ENCODE measurements around the gene ULBP3.

The ULBP3 gene

DNA sequence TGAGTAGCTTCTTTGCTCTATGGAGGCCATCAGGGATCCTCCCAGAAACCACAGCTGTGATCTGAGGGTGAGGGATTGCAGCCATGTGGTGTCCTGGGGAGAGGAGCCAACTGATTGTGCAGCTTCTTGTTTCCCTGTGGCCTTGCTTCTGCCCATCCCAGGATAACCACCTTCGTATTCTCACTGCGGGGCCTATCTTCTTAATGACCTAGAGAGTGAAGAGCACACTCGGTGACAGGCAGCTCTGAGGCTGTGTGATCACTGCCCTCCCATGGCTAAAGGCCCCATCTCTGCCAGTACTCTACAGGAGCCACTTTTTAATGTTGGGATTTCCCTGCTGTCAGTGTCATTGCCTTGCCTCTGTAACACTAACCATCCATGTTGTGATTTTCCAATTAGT lies 38.3 kb downstream of the ULBP3 start:
- H3K4me3 ChIP-seq (ENCODE audit: low read depth, low read length), result no peak overlapping the region
- no peaks in the 10 kb centered on the region for H3K9me3 ChIP-seq (ENCODE audit: severe bottlenecking)
- peaks cover 85% of the 10 kb centered on the region for H3K27me3 ChIP-seq (ENCODE audit: insufficient read depth, low read depth, severe bottlenecking)
- H3K36me3 ChIP-seq, result no peaks in the 10 kb centered on the region
- no peak overlapping the region for H3K27ac ChIP-seq
- TF ChIP-seq, protein P1, sequence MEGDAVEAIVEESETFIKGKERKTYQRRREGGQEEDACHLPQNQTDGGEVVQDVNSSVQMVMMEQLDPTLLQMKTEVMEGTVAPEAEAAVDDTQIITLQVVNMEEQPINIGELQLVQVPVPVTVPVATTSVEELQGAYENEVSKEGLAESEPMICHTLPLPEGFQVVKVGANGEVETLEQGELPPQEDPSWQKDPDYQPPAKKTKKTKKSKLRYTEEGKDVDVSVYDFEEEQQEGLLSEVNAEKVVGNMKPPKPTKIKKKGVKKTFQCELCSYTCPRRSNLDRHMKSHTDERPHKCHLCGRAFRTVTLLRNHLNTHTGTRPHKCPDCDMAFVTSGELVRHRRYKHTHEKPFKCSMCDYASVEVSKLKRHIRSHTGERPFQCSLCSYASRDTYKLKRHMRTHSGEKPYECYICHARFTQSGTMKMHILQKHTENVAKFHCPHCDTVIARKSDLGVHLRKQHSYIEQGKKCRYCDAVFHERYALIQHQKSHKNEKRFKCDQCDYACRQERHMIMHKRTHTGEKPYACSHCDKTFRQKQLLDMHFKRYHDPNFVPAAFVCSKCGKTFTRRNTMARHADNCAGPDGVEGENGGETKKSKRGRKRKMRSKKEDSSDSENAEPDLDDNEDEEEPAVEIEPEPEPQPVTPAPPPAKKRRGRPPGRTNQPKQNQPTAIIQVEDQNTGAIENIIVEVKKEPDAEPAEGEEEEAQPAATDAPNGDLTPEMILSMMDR (IDR thresholded peaks at IDR 0.05; ENCODE audit: low read depth, low read length), result no peak
- DNase-seq, result no peak

DNA sequence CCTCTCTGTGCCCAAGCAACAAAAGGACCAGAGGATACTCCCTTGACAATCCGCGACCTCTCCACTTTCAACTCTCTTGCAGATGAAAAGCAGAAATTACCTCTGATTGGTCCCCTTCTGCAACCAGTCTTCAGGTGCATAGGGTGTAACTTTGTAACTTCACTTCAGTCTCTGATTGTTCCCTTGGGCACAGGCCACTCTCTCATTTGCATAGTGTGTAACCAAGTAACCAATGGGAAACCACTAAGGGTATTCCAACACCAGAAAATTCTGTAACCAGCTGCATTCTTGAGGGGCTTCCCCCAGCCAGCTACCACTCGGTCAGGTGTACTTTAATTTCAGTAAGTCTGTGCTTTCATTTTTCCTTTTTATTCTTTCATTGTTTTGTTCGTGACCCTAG lies 39.2 kb downstream of the ULBP3 start:
- no peak overlapping the region for H3K27ac ChIP-seq

DNA sequence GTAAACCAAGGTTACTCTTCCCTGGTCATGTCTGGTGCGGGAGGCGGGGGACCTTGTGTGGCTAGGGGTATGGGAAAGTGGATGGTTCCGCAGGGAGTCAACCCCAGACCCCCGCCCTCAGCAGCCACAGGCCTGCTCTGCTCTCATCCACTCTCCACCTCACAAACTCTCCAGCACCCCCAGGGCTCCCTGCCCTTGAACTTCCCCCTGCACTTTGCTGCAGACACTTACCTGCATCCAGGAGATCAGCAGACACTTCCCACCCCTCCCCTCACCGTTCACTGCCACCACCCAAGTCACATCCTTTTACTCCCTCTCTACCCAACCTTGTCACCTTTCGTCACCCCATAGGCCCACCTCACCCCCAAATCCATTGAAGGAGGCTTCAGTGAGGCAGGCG lies 39.6 kb downstream of the ULBP3 start:
- Histone ChIP-seq H3K9me3 (ENCODE audit: severe bottlenecking) (no peaks in the 10 kb centered on the region), H3K4me3 (ENCODE audit: low read depth, low read length) (no peak overlapping the region), H3K27ac (no peak overlapping the region), H3K36me3 (no peaks in the 10 kb centered on the region), H3K27me3 (ENCODE audit: insufficient read depth, low read depth, severe bottlenecking) (peaks cover 86% of the 10 kb centered on the region)
- TF ChIP-seq, protein P1 (IDR thresholded peaks at IDR 0.05; ENCODE audit: low read depth, low read length), result no peak
- DNase-seq, result no peak

More for the DNA sequence above, 39.2 kb downstream of the ULBP3 start:
- TF ChIP-seq, protein P1 (IDR thresholded peaks at IDR 0.05; ENCODE audit: low read depth, low read length), result no peak
- Histone ChIP-seq H3K36me3 (no peaks in the 10 kb centered on the region), H3K9me3 (ENCODE audit: severe bottlenecking) (no peaks in the 10 kb centered on the region), H3K27me3 (ENCODE audit: insufficient read depth, low read depth, severe bottlenecking) (peaks cover 85% of the 10 kb centered on the region), H3K4me3 (ENCODE audit: low read depth, low read length) (no peak overlapping the region)
- no peak for DNase-seq

DNA sequence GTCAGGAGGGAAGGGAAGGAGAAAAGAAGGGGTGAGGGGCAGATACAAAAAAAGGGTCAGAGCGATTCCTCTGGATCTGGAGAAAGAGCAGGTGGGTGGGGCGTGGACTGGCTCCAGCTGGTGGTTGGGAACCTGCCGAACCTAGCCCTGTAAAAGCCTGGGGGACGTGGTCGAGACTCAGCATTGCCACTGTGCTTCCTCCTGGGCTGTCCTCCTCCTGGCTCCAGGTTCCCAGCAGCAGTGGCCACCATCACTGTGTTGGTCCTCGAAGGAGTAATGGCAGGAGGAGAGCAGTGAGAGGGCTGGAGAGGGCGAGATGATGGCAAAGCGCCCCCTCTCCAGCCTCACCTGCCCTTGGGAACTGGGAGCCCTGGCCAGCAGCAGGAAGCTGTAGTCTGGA lies 40.1 kb downstream of the ULBP3 start:
- Histone ChIP-seq H3K27me3 (ENCODE audit: insufficient read depth, low read depth, severe bottlenecking) (peaks cover 86% of the 10 kb centered on the region), H3K36me3 (no peaks in the 10 kb centered on the region)
- no peak for DNase-seq

DNA sequence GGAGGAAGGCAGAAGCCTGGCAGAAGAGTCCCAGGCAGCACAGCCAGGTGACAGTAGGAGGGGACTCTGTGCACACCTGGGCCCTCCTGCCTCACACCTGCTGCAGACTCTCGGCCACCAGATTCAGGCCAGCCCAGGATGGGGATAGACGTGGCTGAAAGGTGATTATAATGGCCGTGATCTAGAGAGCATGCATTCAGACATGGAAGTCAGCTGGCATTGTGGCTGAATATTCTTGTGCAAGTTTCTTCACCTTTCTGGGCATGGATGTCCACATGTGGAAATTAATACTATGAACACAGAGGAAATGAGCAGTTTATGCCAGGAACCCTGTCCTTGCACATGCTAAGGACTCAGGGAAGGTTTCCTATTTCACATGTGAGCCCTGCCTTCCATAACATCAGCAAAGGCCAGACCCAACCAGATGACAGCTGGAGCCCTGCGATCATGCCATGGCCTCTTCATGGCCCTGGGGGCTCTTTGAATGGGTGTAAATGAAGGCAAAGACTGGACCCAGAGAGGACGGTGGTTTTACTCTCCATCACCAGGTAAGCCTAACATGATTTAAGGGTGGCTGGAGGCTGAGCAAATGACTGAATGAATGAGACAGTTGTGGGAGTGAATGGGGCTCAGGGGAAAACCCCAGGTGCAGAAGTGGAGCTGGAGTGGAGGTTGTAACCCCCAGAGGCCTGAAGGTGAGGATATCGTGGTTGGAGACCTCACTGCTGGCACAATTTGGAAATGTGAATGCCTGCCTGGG lies 40.9 kb downstream of the ULBP3 start:
- TF ChIP-seq, protein P1 (IDR thresholded peaks at IDR 0.05; ENCODE audit: low read depth, low read length), result no peak
- peaks cover 79% of the 10 kb centered on the region for H3K27me3 ChIP-seq (ENCODE audit: insufficient read depth, low read depth, severe bottlenecking)

More for the DNA sequence above, 40.1 kb downstream of the ULBP3 start:
- no peak overlapping the region for H3K4me3 ChIP-seq (ENCODE audit: low read depth, low read length)
- H3K9me3 ChIP-seq (ENCODE audit: severe bottlenecking), result no peaks in the 10 kb centered on the region
- TF ChIP-seq, protein P1 (IDR thresholded peaks at IDR 0.05; ENCODE audit: low read depth, low read length), result no peak
- no peak overlapping the region for H3K27ac ChIP-seq

More for the DNA sequence above, 40.9 kb downstream of the ULBP3 start:
- H3K27ac ChIP-seq, result no peak overlapping the region
- no peaks in the 10 kb centered on the region for H3K36me3 ChIP-seq
- DNase-seq, result no peak
- H3K4me3 ChIP-seq (ENCODE audit: low read depth, low read length), result no peak overlapping the region
- no peaks in the 10 kb centered on the region for H3K9me3 ChIP-seq (ENCODE audit: severe bottlenecking)

Data from WERI-Rb-1 (cell line).